ENCODE data around the gene TPST2. TPM values are rescaled to one million over a fixed set of nuclear protein-coding genes. Genes with fewer than 3 reads are reported as not detected.

TPST2 gene
- total RNA-seq, 1 donor from 2014 or later = 28.5 TPM

DNA sequence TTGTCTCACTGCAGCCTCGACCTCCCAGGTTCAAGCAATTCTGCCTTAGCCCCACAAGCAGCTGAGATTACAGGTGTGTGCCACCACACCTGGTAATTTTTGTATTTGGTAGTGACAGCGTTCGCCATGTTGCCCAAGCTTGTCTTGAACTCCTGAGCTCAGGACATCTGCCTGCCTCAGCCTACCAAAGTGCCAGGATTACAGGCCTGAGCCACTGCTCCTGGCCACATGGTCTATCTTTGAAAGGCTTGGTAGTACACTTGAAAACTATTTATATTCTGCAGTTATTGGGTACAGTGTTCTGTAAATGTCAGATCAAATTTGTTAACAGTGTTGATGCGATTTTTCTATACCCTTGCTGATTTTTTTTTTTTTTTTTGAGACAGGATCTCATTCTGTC lies 41.4 kb upstream of the TPST2 start:
- Histone ChIP-seq H3K4me1 (peaks cover 12% of the 10 kb centered on the region), H3K9me3 (replicated peaks) (no peaks in the 10 kb centered on the region), H3K4me3 (no peak overlapping the region), H3K27ac (replicated peaks) (peak overlapping the region; percentile 86), H3K36me3 (no peaks in the 10 kb centered on the region), H3K27me3 (ENCODE audit: low read depth) (peaks cover 7% of the 10 kb centered on the region)
- intact Hi-C loops (cut with micrococcal nuclease) = no loop called here
- no peak for DNase-seq
- TF ChIP-seq, protein P1, sequence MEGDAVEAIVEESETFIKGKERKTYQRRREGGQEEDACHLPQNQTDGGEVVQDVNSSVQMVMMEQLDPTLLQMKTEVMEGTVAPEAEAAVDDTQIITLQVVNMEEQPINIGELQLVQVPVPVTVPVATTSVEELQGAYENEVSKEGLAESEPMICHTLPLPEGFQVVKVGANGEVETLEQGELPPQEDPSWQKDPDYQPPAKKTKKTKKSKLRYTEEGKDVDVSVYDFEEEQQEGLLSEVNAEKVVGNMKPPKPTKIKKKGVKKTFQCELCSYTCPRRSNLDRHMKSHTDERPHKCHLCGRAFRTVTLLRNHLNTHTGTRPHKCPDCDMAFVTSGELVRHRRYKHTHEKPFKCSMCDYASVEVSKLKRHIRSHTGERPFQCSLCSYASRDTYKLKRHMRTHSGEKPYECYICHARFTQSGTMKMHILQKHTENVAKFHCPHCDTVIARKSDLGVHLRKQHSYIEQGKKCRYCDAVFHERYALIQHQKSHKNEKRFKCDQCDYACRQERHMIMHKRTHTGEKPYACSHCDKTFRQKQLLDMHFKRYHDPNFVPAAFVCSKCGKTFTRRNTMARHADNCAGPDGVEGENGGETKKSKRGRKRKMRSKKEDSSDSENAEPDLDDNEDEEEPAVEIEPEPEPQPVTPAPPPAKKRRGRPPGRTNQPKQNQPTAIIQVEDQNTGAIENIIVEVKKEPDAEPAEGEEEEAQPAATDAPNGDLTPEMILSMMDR (IDR thresholded peaks at IDR 0.05; ENCODE audit: borderline replicate concordance) = no peak

DNA sequence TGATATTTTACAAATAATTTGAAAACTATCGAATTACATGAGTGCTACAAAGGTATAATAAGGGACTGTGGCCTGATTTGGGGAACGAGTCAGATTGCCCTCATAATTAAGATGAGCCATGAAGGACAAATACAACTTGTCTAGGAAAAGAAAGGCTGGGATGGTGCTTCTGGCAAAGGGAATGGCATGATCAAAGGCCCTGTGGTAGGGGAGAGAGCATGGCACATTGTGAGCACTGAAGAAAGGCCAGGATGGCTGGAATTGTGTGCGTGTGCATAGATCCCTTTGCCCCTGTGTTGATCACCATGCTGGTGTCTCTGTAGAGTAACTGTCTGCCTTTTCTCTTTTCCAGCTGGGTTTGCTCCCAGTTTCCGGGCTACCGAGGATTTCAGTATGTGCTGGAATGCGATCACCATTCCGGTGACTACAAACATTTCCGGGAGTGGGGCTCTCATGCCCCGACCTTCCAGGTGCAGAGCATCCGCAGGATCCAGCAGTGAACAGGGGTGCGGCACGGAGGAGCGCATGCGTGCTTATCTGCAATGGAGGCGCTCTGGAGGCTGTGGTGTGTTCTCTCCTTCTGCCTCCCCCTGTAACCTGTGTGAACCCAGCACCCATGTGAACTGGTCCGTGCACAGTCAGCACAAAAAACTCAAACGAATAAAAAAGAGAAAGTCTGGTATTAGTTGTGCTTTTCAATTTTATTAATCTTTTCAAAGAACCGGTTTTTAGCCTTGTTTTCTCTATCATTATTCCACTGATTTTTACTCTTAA lies 40.2 kb upstream of the TPST2 start:
- DNase-seq = no peak
- Histone ChIP-seq H3K4me1 (peaks cover 12% of the 10 kb centered on the region), H3K9me3 (replicated peaks) (no peaks in the 10 kb centered on the region), H3K27ac (replicated peaks) (no peak overlapping the region), H3K27me3 (ENCODE audit: low read depth) (peaks cover 7% of the 10 kb centered on the region), H3K36me3 (no peaks in the 10 kb centered on the region), H3K4me3 (no peak overlapping the region)
- intact Hi-C loops (cut with micrococcal nuclease) = no loop called here
- TF ChIP-seq, protein P1 (IDR thresholded peaks at IDR 0.05; ENCODE audit: borderline replicate concordance) = no peak

DNA sequence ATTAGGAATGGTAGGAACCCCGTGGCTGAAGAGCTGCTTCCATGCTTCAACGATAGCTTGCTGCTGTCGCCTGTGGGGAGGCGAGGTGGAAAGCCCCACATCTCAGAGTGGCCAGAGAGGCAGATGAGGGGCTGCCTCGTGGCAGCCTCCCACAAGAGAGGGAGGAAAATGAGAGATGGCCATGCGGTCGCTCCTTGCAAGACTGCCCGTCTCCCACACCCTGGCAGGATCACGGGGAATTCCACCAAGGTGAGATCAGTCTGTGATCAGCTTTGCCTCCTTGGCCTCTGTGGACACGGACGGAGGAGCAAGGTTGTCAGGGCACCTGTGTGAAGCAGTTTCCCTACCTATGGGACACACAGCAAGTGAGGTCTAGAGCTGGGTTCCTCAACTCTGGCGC lies 34.9 kb upstream of the TPST2 start:
- no peaks in the 10 kb centered on the region for H3K36me3 ChIP-seq
- intact Hi-C loops (cut with micrococcal nuclease) = no loop called here
- no peak overlapping the region for H3K27ac ChIP-seq (replicated peaks)
- H3K9me3 ChIP-seq (replicated peaks) = no peaks in the 10 kb centered on the region
- no peaks in the 10 kb centered on the region for H3K27me3 ChIP-seq (ENCODE audit: low read depth)
- TF ChIP-seq, protein P1 (IDR thresholded peaks at IDR 0.05; ENCODE audit: borderline replicate concordance) = no peak
- no peak overlapping the region for H3K4me3 ChIP-seq
- peaks cover 5% of the 10 kb centered on the region for H3K4me1 ChIP-seq
- no peak for DNase-seq

DNA sequence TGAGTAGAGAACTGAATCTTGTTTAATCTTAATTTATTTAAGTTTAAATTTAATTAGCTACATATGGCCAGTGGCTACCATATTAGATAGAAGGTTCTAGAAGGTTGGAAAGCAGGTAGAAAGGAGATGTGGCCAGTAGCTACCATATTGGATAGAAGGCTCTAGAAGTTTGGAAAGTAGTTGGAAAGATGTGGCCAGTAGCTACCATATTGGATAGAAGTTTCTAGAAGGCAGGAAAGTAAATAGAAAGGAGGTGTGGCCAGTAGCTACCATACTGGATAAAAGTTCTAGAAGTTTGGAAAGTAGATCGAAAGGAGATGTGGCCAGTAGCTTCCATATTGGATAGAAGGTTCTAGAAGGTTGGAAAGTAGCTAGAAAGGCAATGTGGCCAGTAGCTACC lies 34.1 kb upstream of the TPST2 start:
- Histone ChIP-seq H3K4me1 (peaks cover 14% of the 10 kb centered on the region), H3K27me3 (ENCODE audit: low read depth) (no peaks in the 10 kb centered on the region), H3K9me3 (replicated peaks) (no peaks in the 10 kb centered on the region), H3K4me3 (no peak overlapping the region), H3K36me3 (no peaks in the 10 kb centered on the region), H3K27ac (replicated peaks) (no peak overlapping the region)
- intact Hi-C loops (cut with micrococcal nuclease) = no loop called here
- DNase-seq = no peak
- TF ChIP-seq, protein P1 (IDR thresholded peaks at IDR 0.05; ENCODE audit: borderline replicate concordance) = no peak

DNA sequence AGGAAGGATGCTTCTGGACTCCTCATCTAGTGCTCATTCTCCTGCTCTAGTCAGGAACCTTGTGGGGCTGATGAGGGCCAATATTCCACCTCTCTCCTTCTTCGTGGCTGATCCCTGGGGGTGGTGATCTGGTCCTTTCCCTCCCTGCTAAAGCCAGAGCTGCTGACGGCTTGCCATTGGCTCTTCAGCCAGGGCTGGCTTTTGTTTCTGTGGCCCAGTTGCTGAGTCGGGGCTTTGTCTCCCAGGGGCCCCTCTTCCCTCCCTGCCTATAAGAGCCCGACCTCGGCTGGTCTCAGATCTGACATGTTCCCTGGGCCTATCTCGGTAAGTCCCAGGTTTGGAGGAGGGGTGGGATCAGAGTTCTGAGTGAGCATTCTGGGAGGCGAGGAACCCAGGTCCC lies 31.7 kb upstream of the TPST2 start, which contains the start of gene CRYBA4:
CRYBA4 (plus strand) TSS at position 301 of the 400 bp plus-strand sequence. CDS start 634 bp downstream, outside the sequence.
- Histone ChIP-seq H3K4me3 (no peak within 1 kb of the TSS), H3K27me3 (ENCODE audit: low read depth) (no peaks in the 10 kb centered on the region), H3K27ac (replicated peaks) (no peak within 1 kb of the TSS), H3K36me3 (no peaks in the 10 kb centered on the region), H3K9me3 (replicated peaks) (no peaks in the 10 kb centered on the region), H3K4me1 (peaks cover 22% of the 10 kb centered on the region)
- TF ChIP-seq, protein P1 (IDR thresholded peaks at IDR 0.05; ENCODE audit: borderline replicate concordance) = no peak
- intact Hi-C loops (cut with micrococcal nuclease) = no loop called here
- DNase-seq = no peak

All from left ventricle myocardium inferior (tissue), 1 donor.